H9 (cell line): Measurements from ENCODE around the gene F2R. TPM values are rescaled to one million over a fixed set of nuclear protein-coding genes. Genes with fewer than 3 reads are reported as not detected.

Experiments
- DNase-seq: peaks from one replicate; pipeline ENCODE4 v3.0.0-alpha.2; 2017
- H2AFZ ChIP-seq: one replicate; pipeline ENCODE4 v1.6.1; 2013; ENCODE audit warnings: mild to moderate bottlenecking, low read length, control low read depth, moderate library complexity
- H2AK5ac ChIP-seq: 2 replicates; pipeline ENCODE4 v1.6.1; 2013; ENCODE audit warnings: low read length, control low read depth, mixed read lengths; ENCODE audit not compliant: insufficient read length
- H2BK120ac ChIP-seq: one replicate; pipeline ENCODE4 v1.6.1; 2013; ENCODE audit warnings: low read depth, mild to moderate bottlenecking, low read length, control low read depth, inconsistent platforms; ENCODE audit not compliant: poor library complexity, severe bottlenecking
- H2BK12ac ChIP-seq: 2 replicates; pipeline ENCODE4 v1.6.1; 2013; ENCODE audit warnings: low read length, control low read depth, mixed read lengths, low read depth; ENCODE audit not compliant: insufficient read length
- H2BK15ac ChIP-seq: 2 replicates; pipeline ENCODE4 v1.6.1; 2013; ENCODE audit warnings: low read depth, low read length, control low read depth
- H2BK20ac ChIP-seq: one replicate; pipeline ENCODE4 v1.6.1; 2013; ENCODE audit warnings: low read depth, mild to moderate bottlenecking, low read length, control low read depth, inconsistent platforms; ENCODE audit not compliant: poor library complexity, severe bottlenecking
- H2BK5ac ChIP-seq: 2 replicates; pipeline ENCODE4 v1.6.1; 2013; ENCODE audit warnings: low read length, control low read depth, mixed read lengths; ENCODE audit not compliant: insufficient read length
- H3K14ac ChIP-seq: 2 replicates; pipeline ENCODE4 v1.6.1; 2013; ENCODE audit warnings: low read length, control low read depth; ENCODE audit not compliant: insufficient read depth
- H3K18ac ChIP-seq: 2 replicates; pipeline ENCODE4 v1.6.1; 2013; ENCODE audit warnings: low read depth, mild to moderate bottlenecking, mixed read lengths, low read length, control low read depth; ENCODE audit not compliant: insufficient read length
- H3K23ac ChIP-seq: 2 replicates; pipeline ENCODE4 v1.6.1; 2013; ENCODE audit warnings: low read length, control low read depth, mixed read lengths, low read depth; ENCODE audit not compliant: insufficient read length
- H3K23me2 ChIP-seq: 2 replicates; pipeline ENCODE4 v1.6.1; 2013; ENCODE audit warnings: low read depth, mild to moderate bottlenecking, mixed read lengths, low read length, control low read depth; ENCODE audit not compliant: insufficient read length, poor library complexity, severe bottlenecking
- H3K27ac ChIP-seq: 2 replicates; pipeline ENCODE4 v1.5.1; 2013; ENCODE audit warnings: low read length, control low read depth, mixed read lengths, low read depth; ENCODE audit not compliant: insufficient read length
- H3K27me3 ChIP-seq: 2 replicates; pipeline ENCODE4 v1.6.1; 2013; ENCODE audit warnings: low read length, control low read depth, inconsistent platforms; ENCODE audit not compliant: insufficient read depth
- H3K4ac ChIP-seq: 2 replicates; pipeline ENCODE4 v1.6.1; 2013; ENCODE audit warnings: low read depth, mild to moderate bottlenecking, control low read depth, inconsistent platforms, low read length, moderate library complexity
- H3K4me1 ChIP-seq: 2 replicates; pipeline ENCODE4 v1.6.1; 2013; ENCODE audit warnings: low read length, control low read depth, inconsistent platforms; ENCODE audit not compliant: insufficient read depth
- H3K4me2 ChIP-seq: 2 replicates; pipeline ENCODE4 v1.6.1; 2013; ENCODE audit warnings: low read length, control low read depth, mixed read lengths; ENCODE audit not compliant: insufficient read length, insufficient read depth
- H3K56ac ChIP-seq: 2 replicates; pipeline ENCODE4 v1.6.1; 2013; ENCODE audit warnings: low read depth, mild to moderate bottlenecking, mixed read lengths, low read length, control low read depth; ENCODE audit not compliant: insufficient read length
- H3K79me1 ChIP-seq: 2 replicates; pipeline ENCODE4 v1.6.1; 2013; ENCODE audit warnings: low read depth, mild to moderate bottlenecking, moderate library complexity, low read length, control low read depth, inconsistent platforms; ENCODE audit not compliant: insufficient read depth, poor library complexity, severe bottlenecking
- H3K79me2 ChIP-seq: 2 replicates; pipeline ENCODE4 v1.6.1; 2013; ENCODE audit warnings: low read length, control low read depth, inconsistent platforms; ENCODE audit not compliant: insufficient read depth
- H3K9ac ChIP-seq: 2 replicates; pipeline ENCODE4 v1.6.1; 2013; ENCODE audit warnings: low read length, control low read depth, mixed read lengths; ENCODE audit not compliant: insufficient read length; ENCODE audit errors: extremely low read depth
- H3K9me3 ChIP-seq: one replicate; pipeline ENCODE4 v1.6.1; 2013; ENCODE audit warnings: low read depth, low read length, inconsistent platforms; ENCODE audit not compliant: control insufficient read depth
- H3T11ph ChIP-seq: one replicate; pipeline ENCODE4 v1.6.1; 2013; ENCODE audit warnings: mild to moderate bottlenecking, low read length, control low read depth, inconsistent platforms
- H4K20me1 ChIP-seq: one replicate; pipeline ENCODE4 v1.6.1; 2013; ENCODE audit not compliant: control insufficient read depth, insufficient read length, insufficient read depth
- H4K5ac ChIP-seq: 2 replicates; pipeline ENCODE4 v1.6.1; 2013; ENCODE audit warnings: low read depth, mild to moderate bottlenecking, mixed read lengths, low read length, control low read depth; ENCODE audit not compliant: insufficient read length
- H4K8ac ChIP-seq: replicated peaks from 2 replicates; pipeline ENCODE4 v1.6.1; 2013; ENCODE audit warnings: low read length, control low read depth, mixed read lengths, low read depth; ENCODE audit not compliant: insufficient read length
- H4K91ac ChIP-seq: 2 replicates; pipeline ENCODE4 v1.6.1; 2013; ENCODE audit warnings: low read depth, mild to moderate bottlenecking, moderate library complexity, mixed read lengths, low read length, control low read depth; ENCODE audit not compliant: insufficient read length
- H3K27ac Mint-ChIP-seq, 3 experiments: 2 replicates in 2 of 3; 3 replicates in 1 of 3; pipeline ENCODE4 v1.8.0; 2020 to 2021; ENCODE audit warnings: mixed read lengths in 3 of 3, mild to moderate bottlenecking in 1 of 3, moderate library complexity in 1 of 3
- H3K27me3 Mint-ChIP-seq: 2 replicates; pipeline ENCODE4 v1.8.0; 2021; ENCODE audit warnings: low read depth, mild to moderate bottlenecking, moderate library complexity, mixed read lengths
- H3K36me3 Mint-ChIP-seq, 3 experiments: 2 replicates in 2 of 3; 3 replicates in 1 of 3; pipeline ENCODE4 v1.8.0; 2020 to 2021; ENCODE audit warnings: low read depth in 3 of 3, mixed read lengths in 3 of 3; ENCODE audit not compliant: insufficient read depth in 1 of 3
- H3K4me1 Mint-ChIP-seq, 2 experiments: 2 replicates each; pipeline ENCODE4 v1.8.0; 2020; ENCODE audit warnings: mixed read lengths in 2 of 2
- H3K4me3 Mint-ChIP-seq, 2 experiments: 2 replicates in 1 of 2; 3 replicates in 1 of 2; pipeline ENCODE4 v1.8.0; 2020 to 2021; ENCODE audit warnings: mild to moderate bottlenecking in 2 of 2, mixed read lengths in 2 of 2, moderate library complexity in 1 of 2
- H3K9me3 Mint-ChIP-seq, 2 experiments: 2 replicates in 1 of 2; 3 replicates in 1 of 2; pipeline ENCODE4 v1.8.0; 2020; ENCODE audit warnings: mild to moderate bottlenecking in 2 of 2, mixed read lengths in 2 of 2, moderate library complexity in 1 of 2
- CTCF ChIP-seq: fragments of 200-600 bp; sonication (generic); conservative IDR thresholded peaks from 3 replicates; pipeline ENCODE4 v1.8.0; 2021; ENCODE audit warnings: antibody characterized with exemption, mild to moderate bottlenecking
- WGBS: extraction: QIAGEN DNeasy Blood & Tissue Kit; methylation state at CpG from one replicate; pipeline ENCODE4 v1.1.7; 2013; ENCODE audit warnings: missing lambda C conversion rate, low lambda C conversion rate, mixed read lengths; ENCODE audit not compliant: insufficient read length; ENCODE audit errors: extremely low coverage; 5-methylcytosine and 5-hydroxymethylcytosine counted together
- total RNA-seq: library from RNA; stranded (reverse); gene quantifications from 2 replicates; pipeline ENCODE4 v1.2.1, GENCODE V29; 2021

F2R gene
- total RNA-seq, 1 experiment from 2014 or later = 14.8 TPM

GRCh38 chr5:76764374-76764773 is 48.4 kb downstream of the F2R start:
- no peak overlapping the region for H2BK15ac ChIP-seq
- H3K56ac ChIP-seq = no peak overlapping the region
- H3K27me3 Mint-ChIP-seq = peaks cover 4% of the 10 kb centered on the region
- H2BK5ac ChIP-seq = no peak overlapping the region
- no peak for DNase-seq
- H2AK5ac ChIP-seq = no peak overlapping the region
- no peak overlapping the region for H3T11ph ChIP-seq
- no peak overlapping the region for H3K27ac Mint-ChIP-seq
- no peak overlapping the region for H3K4me2 ChIP-seq
- H3K79me2 ChIP-seq = no peaks in the 10 kb centered on the region
- WGBS = no CpG with 5 or more reads among the region's 3 CpGs
- H3K27me3 ChIP-seq = no peaks in the 10 kb centered on the region
- H3K4me3 Mint-ChIP-seq = no peak overlapping the region
- no peaks in the 10 kb centered on the region; a peak in 1 of 5 replicates for H3K9me3 Mint-ChIP-seq
- H3K4me1 Mint-ChIP-seq = peaks cover 7 to 9% of the 10 kb centered on the region in 2 experiments
- no peaks in the 10 kb centered on the region for H3K9me3 ChIP-seq
- H3K79me1 ChIP-seq = no peaks in the 10 kb centered on the region
- no peaks in the 10 kb centered on the region for H3K36me3 Mint-ChIP-seq
- TF ChIP-seq CTCF = no peak
- H3K9ac ChIP-seq = no peak overlapping the region
- no peak overlapping the region for H4K5ac ChIP-seq
- H4K8ac ChIP-seq = no peak overlapping the region
- H4K91ac ChIP-seq = no peak overlapping the region
- H2BK12ac ChIP-seq = no peak overlapping the region
- H3K4ac ChIP-seq = no peak overlapping the region
- peaks cover 2% of the 10 kb centered on the region; the same call in 1 of the 2 replicates for H3K4me1 ChIP-seq
- no peak overlapping the region for H3K18ac ChIP-seq
- H3K23me2 ChIP-seq = no peaks in the 10 kb centered on the region
- H3K23ac ChIP-seq = no peak overlapping the region
- H2BK20ac ChIP-seq = no peak overlapping the region
- H3K14ac ChIP-seq = no peak overlapping the region
- H4K20me1 ChIP-seq = no peaks in the 10 kb centered on the region
- no peak overlapping the region for H2BK120ac ChIP-seq
- no peak overlapping the region for H3K27ac ChIP-seq
- H2AFZ ChIP-seq = no peak overlapping the region
